NT2/D1 (cell line): ENCODE measurements around the gene KREMEN2.
A peak's percentile ranks its signal among the peaks of the same experiment; 100 is the strongest.

Source experiments
- DNase-seq: peaks from one replicate; pipeline ENCODE4 v3.0.0-alpha.2; 2011; ENCODE audit warnings: low read depth, low spot score
- H3K27me3 ChIP-seq: 2 replicates; pipeline ENCODE4 v1.6.0; 2011; ENCODE audit warnings: mild to moderate bottlenecking; ENCODE audit not compliant: insufficient read length, insufficient read depth
- H3K36me3 ChIP-seq: 2 replicates; pipeline ENCODE4 v1.6.1; 2011; ENCODE audit warnings: mild to moderate bottlenecking, low read length, mixed read lengths; ENCODE audit not compliant: insufficient read depth, insufficient read length
- H3K4me1 ChIP-seq: 2 replicates; pipeline ENCODE4 v1.5.1; 2011; ENCODE audit not compliant: insufficient read depth, insufficient read length
- H3K4me3 ChIP-seq: 2 replicates; pipeline ENCODE4 v1.5.1; 2011; ENCODE audit warnings: low read depth; ENCODE audit not compliant: insufficient read length
- H3K9ac ChIP-seq: 2 replicates; pipeline ENCODE4 v1.6.0; 2011; ENCODE audit warnings: low read depth; ENCODE audit not compliant: insufficient read length
- H3K9me3 ChIP-seq: 2 replicates; pipeline ENCODE4 v1.5.1; 2011; ENCODE audit warnings: mild to moderate bottlenecking, low read length; ENCODE audit not compliant: insufficient read depth
- SUZ12 ChIP-seq: IDR thresholded peaks from 2 replicates; pipeline ENCODE4 v1.6.1; 2011; ENCODE audit not compliant: insufficient read length, insufficient read depth; ENCODE audit errors: extremely low read depth
- YY1 ChIP-seq: IDR thresholded peaks from 2 replicates; pipeline ENCODE4 v1.6.1; 2011; ENCODE audit not compliant: insufficient read length, insufficient read depth
- ZNF274 ChIP-seq: IDR thresholded peaks from 2 replicates; pipeline ENCODE4 v1.6.1; 2011; ENCODE audit warnings: mild to moderate bottlenecking, low read depth, low read length

The KREMEN2 gene

DNA sequence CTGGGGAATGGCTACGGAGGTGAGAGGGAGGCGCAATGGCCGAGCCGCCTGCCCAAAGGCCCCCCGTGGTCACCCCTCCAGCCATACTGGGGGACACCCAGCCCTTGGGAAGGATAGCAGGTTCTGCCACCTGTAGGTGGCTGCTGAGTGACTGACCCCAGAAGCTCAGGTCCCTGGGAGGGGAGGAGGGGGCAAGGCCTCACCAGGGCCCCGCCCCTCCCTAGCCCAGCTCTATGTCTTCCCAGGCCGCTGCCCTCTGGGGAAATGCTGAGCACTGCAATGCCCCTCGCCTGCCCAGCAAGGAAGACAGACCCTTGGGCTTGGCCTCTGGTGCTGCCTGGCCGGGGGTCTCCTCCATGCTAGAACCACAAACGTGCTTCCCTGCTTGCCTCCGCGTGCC is 37.2 kb downstream of the KREMEN2 start:
- peaks cover 34% of the 10 kb centered on the region for H3K4me1 ChIP-seq
- DNase-seq = no peak
- H3K9ac ChIP-seq = no peak overlapping the region
- TF ChIP-seq YY1 = no peak
- no peak for TF ChIP-seq ZNF274
- no peak for TF ChIP-seq SUZ12
- no peaks in the 10 kb centered on the region for H3K27me3 ChIP-seq
- H3K4me3 ChIP-seq = no peak overlapping the region
- no peaks in the 10 kb centered on the region for H3K9me3 ChIP-seq
- H3K36me3 ChIP-seq = no peaks in the 10 kb centered on the region

DNA sequence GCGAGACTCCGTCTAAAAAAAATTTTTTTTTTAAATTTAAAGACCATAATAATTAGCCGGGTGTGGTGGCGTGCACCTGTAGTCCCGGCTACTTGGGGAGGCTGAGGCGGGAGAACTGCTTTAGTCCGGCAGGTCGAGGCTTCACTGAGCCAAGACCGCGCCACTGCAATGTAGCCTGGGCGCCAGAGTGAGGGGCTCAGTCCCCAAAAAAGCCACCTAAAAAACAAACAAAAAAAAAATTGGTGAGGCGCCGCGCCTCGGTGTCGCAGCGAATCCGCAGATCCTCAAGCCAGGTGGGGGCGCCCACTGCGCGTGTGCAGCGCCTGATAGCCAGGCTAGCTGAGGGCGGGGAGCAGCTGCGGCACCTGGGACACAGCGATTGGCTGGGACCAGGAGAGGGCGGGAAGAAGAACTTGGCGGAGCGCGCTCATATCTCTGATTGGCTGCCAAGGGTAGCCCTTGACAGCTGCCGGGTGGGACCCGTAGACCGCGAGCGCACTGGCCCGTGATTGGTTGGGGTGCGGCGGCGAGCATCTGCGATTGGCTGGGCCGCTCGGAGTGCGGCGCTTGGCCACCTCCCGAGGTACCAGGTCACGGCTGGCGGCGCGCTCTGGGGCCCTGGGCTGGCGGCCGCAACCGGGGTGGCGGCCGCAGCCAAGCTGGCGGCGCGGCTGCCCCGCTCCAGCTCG is 39.7 kb downstream of the KREMEN2 start:
- Histone ChIP-seq H3K27me3 (peaks cover 13% of the 10 kb centered on the region), H3K4me3 (no peak overlapping the region), H3K9me3 (no peaks in the 10 kb centered on the region), H3K4me1 (peaks cover 34% of the 10 kb centered on the region), H3K36me3 (no peaks in the 10 kb centered on the region), H3K9ac (no peak overlapping the region)
- peak; percentile 100 for DNase-seq
- no peak for TF ChIP-seq YY1
- TF ChIP-seq ZNF274 = no peak
- no peak for TF ChIP-seq SUZ12

DNA sequence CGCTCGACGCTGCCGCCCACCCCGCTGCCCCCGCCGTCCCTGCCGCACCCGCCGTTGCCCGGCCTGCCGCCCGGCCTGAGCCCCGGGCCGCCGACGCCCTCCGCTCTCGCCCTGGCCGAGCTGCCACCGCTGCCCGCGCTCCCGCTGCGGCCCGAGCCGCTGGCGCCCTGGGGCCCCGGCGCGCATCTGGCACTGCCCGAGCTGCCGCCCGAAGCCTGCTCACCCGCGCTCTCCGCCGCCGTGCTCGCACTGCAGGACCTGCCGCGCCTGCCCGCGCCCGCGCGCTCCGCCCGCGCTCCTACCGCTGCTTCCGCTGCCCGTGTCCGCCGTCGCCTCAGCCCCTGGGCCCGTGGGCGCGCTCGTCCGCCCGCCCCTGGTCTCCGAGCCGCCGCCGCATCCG is 40.2 kb downstream of the KREMEN2 start:
- peak overlapping the region; percentile 10 for H3K4me3 ChIP-seq
- no peak overlapping the region for H3K9ac ChIP-seq

DNA sequence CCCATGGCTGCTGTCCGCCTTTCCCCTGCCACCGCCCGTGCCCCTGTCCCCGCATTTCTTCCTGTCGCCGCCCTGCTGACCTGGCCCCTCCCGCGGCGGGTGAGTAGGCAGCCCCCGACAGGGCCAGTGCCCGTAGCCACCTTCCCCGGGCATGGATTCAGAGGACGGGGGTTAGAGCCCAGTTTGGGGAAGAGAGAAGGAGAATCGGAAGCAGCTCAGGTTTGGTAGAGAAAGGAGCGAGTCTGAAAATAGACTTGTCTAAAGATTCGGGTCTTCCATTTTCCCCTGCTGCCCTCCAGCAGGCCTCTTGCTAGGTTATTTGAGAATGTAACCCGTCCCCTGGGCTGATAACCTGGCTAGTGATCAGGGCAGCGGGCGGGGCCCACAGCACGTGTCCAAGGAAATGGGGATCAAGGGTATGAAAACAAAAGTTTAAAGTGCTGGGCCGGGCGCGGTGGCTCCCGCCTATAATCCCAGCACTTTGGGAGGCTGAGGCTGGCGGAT is 40.8 kb downstream of the KREMEN2 start:
- TF ChIP-seq ZNF274 (no peak), SUZ12 (no peak), YY1 (no peak)
- Histone ChIP-seq H3K4me3 (peak overlapping the region; percentile 17), H3K4me1 (peaks cover 32% of the 10 kb centered on the region)

More for the DNA sequence above, 40.2 kb downstream of the KREMEN2 start:
- no peak for DNase-seq
- H3K27me3 ChIP-seq = peaks cover 13% of the 10 kb centered on the region
- H3K36me3 ChIP-seq = no peaks in the 10 kb centered on the region
- TF ChIP-seq YY1 (no peak), ZNF274 (no peak), SUZ12 (no peak)
- peaks cover 35% of the 10 kb centered on the region for H3K4me1 ChIP-seq
- H3K9me3 ChIP-seq = no peaks in the 10 kb centered on the region

DNA sequence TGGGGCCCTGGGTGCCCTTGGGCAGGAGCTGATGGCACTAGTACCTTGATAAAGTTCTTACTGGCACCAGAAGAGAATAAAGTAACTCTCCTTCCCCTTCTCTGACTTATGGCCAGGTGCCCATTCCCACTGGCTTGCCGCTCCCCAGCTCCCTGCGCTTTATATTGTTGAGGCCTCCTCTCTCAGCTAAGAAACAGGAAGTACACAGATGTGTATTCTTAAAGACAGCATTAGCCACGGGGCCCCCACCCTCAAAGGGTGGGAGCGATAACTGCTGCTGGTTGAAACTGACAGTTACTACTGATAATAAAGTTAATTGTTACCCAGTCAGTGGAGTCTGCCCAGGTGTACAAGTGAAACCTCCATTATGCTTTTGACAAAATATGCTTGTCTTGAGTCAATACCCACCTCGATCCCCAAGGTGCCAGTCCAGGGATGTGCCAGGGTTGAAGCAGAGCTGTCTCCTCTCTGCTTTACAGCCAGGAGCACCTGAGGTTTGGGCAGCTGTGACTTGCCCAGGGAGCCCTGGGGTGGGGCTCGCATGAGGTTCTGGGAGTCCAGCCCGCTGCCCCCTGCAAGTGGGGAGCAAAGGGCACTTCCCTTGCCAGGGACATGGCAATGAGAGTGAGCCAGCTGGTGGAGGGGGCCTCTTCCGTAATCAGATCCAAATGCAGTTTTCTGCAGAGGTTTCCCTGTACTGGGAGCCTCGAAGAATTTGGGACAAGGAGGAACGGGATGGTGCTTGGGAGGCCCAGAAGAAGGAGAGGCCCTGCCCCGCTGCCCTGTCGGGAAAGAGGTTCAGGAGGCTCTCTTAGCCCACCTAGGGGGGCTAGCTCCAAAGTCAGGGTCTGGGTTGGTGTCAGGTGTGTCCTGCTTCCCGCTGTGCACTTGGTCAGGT is 43.2 kb downstream of the KREMEN2 start:
- H3K27me3 ChIP-seq = peaks cover 22% of the 10 kb centered on the region
- peaks cover 25% of the 10 kb centered on the region for H3K4me1 ChIP-seq
- H3K9ac ChIP-seq = peak overlapping the region; percentile 92
- TF ChIP-seq YY1 = no peak
- no peak for DNase-seq
- no peaks in the 10 kb centered on the region for H3K36me3 ChIP-seq
- no peaks in the 10 kb centered on the region for H3K9me3 ChIP-seq
- H3K4me3 ChIP-seq = peak overlapping the region; percentile 50

More for the DNA sequence above, 40.8 kb downstream of the KREMEN2 start:
- peak overlapping the region; percentile 47 for H3K9ac ChIP-seq
- H3K9me3 ChIP-seq = no peaks in the 10 kb centered on the region
- no peak for DNase-seq
- H3K27me3 ChIP-seq = peaks cover 13% of the 10 kb centered on the region
- no peaks in the 10 kb centered on the region for H3K36me3 ChIP-seq

DNA sequence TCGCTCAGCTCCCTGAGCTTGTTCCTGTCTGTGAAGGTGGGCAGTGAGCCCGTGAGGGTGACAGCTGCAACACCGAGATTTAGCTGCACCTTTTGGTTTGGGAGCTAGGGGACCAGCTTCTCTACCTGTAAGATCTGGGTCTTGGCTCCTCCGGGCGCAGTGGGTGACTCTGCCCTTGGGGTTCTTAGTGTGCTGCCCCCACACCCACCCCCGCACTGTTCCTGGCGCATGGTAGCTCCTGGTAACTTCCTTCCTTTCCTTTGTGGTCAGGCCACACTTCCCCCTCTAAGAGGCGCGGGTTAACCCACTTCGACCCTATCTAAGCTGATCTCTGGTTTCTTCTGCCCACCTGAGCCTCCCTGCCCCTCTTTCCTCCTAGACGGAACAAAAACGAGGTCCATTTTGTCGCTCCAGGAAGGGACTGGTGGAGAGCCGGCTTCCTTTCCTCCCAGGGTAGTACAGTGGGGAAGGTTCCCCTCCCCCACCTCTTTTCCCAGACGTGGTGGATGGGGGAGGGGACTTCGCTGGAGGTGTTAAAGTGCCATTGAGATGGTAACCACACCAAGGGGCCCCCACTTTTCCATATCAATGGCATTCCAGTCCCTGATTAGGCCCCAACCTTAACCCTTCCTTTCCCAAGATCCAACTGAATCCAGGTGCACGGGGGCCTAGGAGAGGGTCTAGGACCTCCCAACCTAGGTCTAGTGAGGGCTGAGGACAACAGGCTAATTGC is 44.0 kb downstream of the KREMEN2 start:
- Histone ChIP-seq H3K9me3 (no peaks in the 10 kb centered on the region), H3K27me3 (peaks cover 28% of the 10 kb centered on the region), H3K4me3 (peak overlapping the region; percentile 50), H3K36me3 (no peaks in the 10 kb centered on the region), H3K9ac (peak overlapping the region; percentile 92), H3K4me1 (peaks cover 29% of the 10 kb centered on the region)
- peak; percentile 99 for DNase-seq
- TF ChIP-seq ZNF274 (no peak), SUZ12 (no peak), YY1 (no peak)
